T47D (cell line): ENCODE measurements around the gene AP1M2.
"Not testable (repeated sequence)": the region's sequence is repeated elsewhere in the genome, so short reads cannot be mapped to it uniquely, and the experiment has no call there.

Experiments
- DNase-seq, 2 experiments: peaks; one replicate each; pipeline versions ENCODE4 v3.0.0 to v3.0.0-alpha.2; 2011 to 2012; ENCODE audit warnings: low read depth in 1 of 2, low spot score in 1 of 2
- JUND ChIP-seq: IDR thresholded peaks from 2 replicates; pipeline ENCODE4 v1.6.1; 2012; ENCODE audit warnings: low read depth
- in situ Hi-C: cut with HindIII; loops from 2 replicates; pipeline ENCODE4 v1.10.0; 2016; ENCODE audit warnings: low sequenced_read_pairs, low pct_unique_long_range_greater_than_20kb

The AP1M2 gene

GRCh38 chr19:10587839-10588150 lies 683 bp upstream of the AP1M2 start:
- DNase-seq: no peak
- no peak for TF ChIP-seq JUND
- in situ Hi-C loops: no loop called here

GRCh38 chr19:10586396-10586795 lies 716 bp downstream of the AP1M2 start:
- no peak for TF ChIP-seq JUND
- DNase-seq: no peak
- in situ Hi-C loops: no loop called here

- in situ Hi-C loops: no loop called here
- TF ChIP-seq JUND: no peak
- peak in 1 of 2 experiments; percentile 25 for DNase-seq
Measured at GRCh38 chr19:10583036-10583776, 3.9 kb downstream of the AP1M2 start.

- no peak for DNase-seq
- in situ Hi-C loops: no loop called here
- TF ChIP-seq JUND: no peak
Measured at GRCh38 chr19:10582091-10582490, 5.0 kb downstream of the AP1M2 start.

GRCh38 chr19:10580979-10581631 lies 6.0 kb downstream of the AP1M2 start:
- in situ Hi-C loops: no loop called here
- no peak for TF ChIP-seq JUND
- DNase-seq: peak in 1 of 2 experiments; percentile 91

GRCh38 chr19:10577951-10578350 lies 9.2 kb downstream of the AP1M2 start:
- in situ Hi-C loops: no loop called here
- TF ChIP-seq JUND: no peak
- DNase-seq: no peak

GRCh38 chr19:10575011-10575716 lies 11.9 kb downstream of the AP1M2 start:
- no peak for DNase-seq
- in situ Hi-C loops: no loop called here
- no peak for TF ChIP-seq JUND

- no peak for DNase-seq
- TF ChIP-seq JUND: no peak
- in situ Hi-C loops: no loop called here
Measured at GRCh38 chr19:10574462-10574861, 12.7 kb downstream of the AP1M2 start.

GRCh38 chr19:10573793-10574192 lies 13.3 kb downstream of the AP1M2 start:
- DNase-seq, in situ Hi-C loops: not testable (repeated sequence)

GRCh38 chr19:10568826-10569651 lies 18.1 kb downstream of the AP1M2 start, which contains the start of gene CDKN2D:
TSS of gene CDKN2D (minus strand) at chr19:10568979. CDS start at chr19:10568653, 326 bp downstream.
- in situ Hi-C loops: no loop called here
- peak; percentile 80 to 98 for DNase-seq
- no peak for TF ChIP-seq JUND

GRCh38 chr19:10568062-10568825 lies 18.9 kb downstream of the AP1M2 start:
- TF ChIP-seq JUND: no peak
- DNase-seq: peak in 1 of 2 experiments; percentile 64
- in situ Hi-C loops: no loop called here

GRCh38 chr19:10567656-10568055 lies 19.5 kb downstream of the AP1M2 start:
- no peak for TF ChIP-seq JUND
- DNase-seq: no peak

More at GRCh38 chr19:10567656-10568055, 19.5 kb downstream of the AP1M2 start:
- in situ Hi-C loops: no loop called here
